ENCODE results near the gene ASB10. TPM values are rescaled to one million over a fixed set of nuclear protein-coding genes. Genes with fewer than 3 reads are reported as not detected.
A peak's percentile ranks its signal among the peaks of the same experiment; 100 is the strongest.

The ASB10 gene
- total and polyA plus RNA-seq, 7 donors: 3.8 to 29.6 (median 22.5) TPM

DNA sequence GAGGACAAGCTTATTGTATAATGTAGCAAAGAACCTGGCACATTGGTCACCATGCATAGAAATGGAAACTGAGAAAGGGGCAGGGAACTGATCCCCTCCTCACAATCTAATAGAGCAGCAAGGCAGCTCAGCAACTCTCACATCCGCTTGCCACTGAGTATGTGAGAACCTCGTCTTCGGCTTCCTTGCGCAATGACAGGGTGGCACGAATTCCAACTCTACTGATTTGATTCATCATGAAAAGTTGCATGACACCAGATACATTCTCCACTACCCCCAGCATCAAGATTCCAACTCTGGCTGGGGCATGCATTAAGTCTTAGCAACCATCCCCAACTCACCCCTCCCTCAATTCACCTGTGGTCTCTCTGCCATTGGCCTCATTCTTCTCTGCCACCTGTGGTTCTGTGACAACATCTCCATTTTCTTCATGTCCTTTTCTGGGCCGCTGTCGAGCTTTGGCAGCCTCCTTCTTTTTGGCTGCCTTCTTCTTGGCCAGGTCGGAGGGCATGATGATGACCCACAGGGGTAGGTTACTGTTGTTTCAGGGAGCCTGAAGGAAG, 39.0 kb upstream of the ASB10 start:
- intact Hi-C loops (cut with DNase I): loop anchor here (2.0 to 5.0 kb wide), 2 partner anchors 34 to 35 kb away; no protein-coding TSS in a partner anchor
- TF ChIP-seq CTCF (IDR thresholded peaks at IDR 0.05): no peak
- H3K9me3 ChIP-seq: no peaks in the 10 kb centered on the region
- no peaks in the 10 kb centered on the region for H3K27me3 ChIP-seq (ENCODE audit: insufficient read depth in 3 of 3, low read length in 2 of 3)
- H3K27ac ChIP-seq: peak overlapping the region; percentile 80
- ATAC-seq (peak in 1 of 4 donors; percentile 11), DNase-seq (no peak)
- peak overlapping the region; percentile 76 for H3K4me3 ChIP-seq
- peaks cover 18% of the 10 kb centered on the region for H3K4me1 ChIP-seq
- WGBS, 3 donors: 49 to 54% (median 52%) methylated on average over 8 of the region's 8 CpGs
- H3K36me3 ChIP-seq (ENCODE audit: insufficient read depth in 1 of 2, low read depth in 1 of 2): peaks cover 6 to 46% of the 10 kb centered on the region in 2 donors

GRCh38 chr7:151223728-151224127, 36.7 kb upstream of the ASB10 start:
- Histone ChIP-seq H3K4me3 (no peak overlapping the region), H3K9me3 (no peaks in the 10 kb centered on the region), H3K27me3 (ENCODE audit: insufficient read depth in 3 of 3, low read length in 2 of 3) (no peaks in the 10 kb centered on the region), H3K27ac (no peak overlapping the region), H3K4me1 (peaks cover 18% of the 10 kb centered on the region), H3K36me3 (ENCODE audit: insufficient read depth in 1 of 2, low read depth in 1 of 2) (peaks cover 7 to 69% of the 10 kb centered on the region in 2 donors)
- ATAC-seq: no peak
- no peak for TF ChIP-seq CTCF (IDR thresholded peaks at IDR 0.05)
- DNase-seq: no peak
- WGBS, 3 donors: 90 to 92% (median 90%) methylated on average over 14 of the region's 14 CpGs
- intact Hi-C loops (cut with DNase I): no loop called here

DNA sequence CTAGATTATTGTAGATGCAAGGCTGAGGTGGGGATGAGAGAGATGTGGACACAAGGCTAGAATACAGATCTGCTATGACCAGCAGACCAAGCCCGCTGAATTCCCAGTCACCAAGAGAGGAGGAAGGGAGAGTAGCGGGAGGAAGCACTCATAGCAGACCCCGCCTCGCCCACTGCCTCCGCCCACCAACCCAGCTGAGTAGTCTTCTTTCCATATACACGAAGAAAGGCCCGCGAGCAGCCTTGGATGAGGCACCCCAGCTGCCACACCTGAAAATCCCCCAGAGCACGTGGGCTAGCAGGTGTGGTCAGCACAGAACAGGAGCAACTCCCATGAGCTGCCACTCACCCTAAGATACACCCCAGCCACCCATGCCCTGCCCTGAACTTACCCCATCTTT, 31.1 kb upstream of the ASB10 start:
- TF ChIP-seq CTCF (IDR thresholded peaks at IDR 0.05): no peak

DNA sequence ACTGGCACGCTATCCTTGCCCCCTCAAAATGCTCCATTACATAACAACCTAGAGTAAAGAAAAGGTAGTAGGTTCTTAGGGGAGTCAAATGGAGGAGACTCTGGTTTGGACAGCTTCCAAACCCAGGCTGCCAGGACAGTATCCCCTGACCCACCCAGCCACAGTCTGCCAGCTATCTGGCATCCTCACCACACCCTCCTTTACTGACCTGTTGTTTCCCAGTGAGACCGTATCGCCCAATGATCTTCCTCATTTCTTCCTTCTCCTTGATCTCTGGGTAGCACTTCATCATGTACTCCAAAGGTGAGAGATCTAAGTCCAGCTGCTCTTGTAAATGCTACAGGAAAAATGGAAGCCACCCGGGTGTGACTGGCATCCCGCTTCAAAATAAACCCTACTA, 28.3 kb upstream of the ASB10 start:
- intact Hi-C loops (cut with DNase I): no loop called here
- peaks cover 11 to 94% of the 10 kb centered on the region in 2 donors for H3K36me3 ChIP-seq (ENCODE audit: insufficient read depth in 1 of 2, low read depth in 1 of 2)
- 94 to 99% (median 95%) methylated on average over 5 of the region's 5 CpGs for WGBS, 3 donors
- H3K27ac ChIP-seq: no peak overlapping the region
- H3K9me3 ChIP-seq: no peaks in the 10 kb centered on the region
- H3K4me3 ChIP-seq: no peak overlapping the region
- no peaks in the 10 kb centered on the region for H3K27me3 ChIP-seq (ENCODE audit: insufficient read depth in 3 of 3, low read length in 2 of 3)
- TF ChIP-seq CTCF (IDR thresholded peaks at IDR 0.05): no peak
- no peaks in the 10 kb centered on the region for H3K4me1 ChIP-seq
- no peak for DNase-seq
- no peak for ATAC-seq

More for the DNA sequence above, 31.1 kb upstream of the ASB10 start:
- no peak overlapping the region for H3K4me3 ChIP-seq
- DNase-seq (no peak), ATAC-seq (no peak)
- H3K36me3 ChIP-seq (ENCODE audit: insufficient read depth in 1 of 2, low read depth in 1 of 2): peaks cover 7 to 100% of the 10 kb centered on the region in 2 donors
- WGBS, 3 donors: 92 to 96% (median 96%) methylated on average over 9 of the region's 9 CpGs
- no peaks in the 10 kb centered on the region for H3K4me1 ChIP-seq
- H3K27me3 ChIP-seq (ENCODE audit: insufficient read depth in 3 of 3, low read length in 2 of 3): no peaks in the 10 kb centered on the region
- H3K27ac ChIP-seq: no peak overlapping the region
- intact Hi-C loops (cut with DNase I): no loop called here
- H3K9me3 ChIP-seq: no peaks in the 10 kb centered on the region

DNA sequence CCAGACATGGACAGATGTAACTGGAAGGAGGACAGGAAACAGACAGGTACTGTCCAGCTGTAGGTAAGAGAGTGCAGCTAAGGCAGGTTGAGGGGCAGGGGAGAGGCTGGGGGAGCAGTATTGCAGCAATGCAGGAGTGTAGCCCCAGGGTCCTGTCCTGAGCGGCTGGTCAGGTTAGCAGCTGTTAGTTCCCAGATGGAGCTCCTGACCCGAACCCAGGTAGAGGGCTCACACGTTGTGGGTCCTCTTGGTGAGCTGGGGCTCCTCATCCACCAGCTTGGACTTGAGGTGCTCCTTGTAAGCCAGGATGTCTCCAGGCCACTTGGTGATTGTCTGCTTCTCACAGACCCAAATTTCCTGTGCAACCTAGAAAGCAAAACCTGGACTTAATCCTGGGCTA, 26.8 kb upstream of the ASB10 start:
- no peak for DNase-seq
- H3K4me3 ChIP-seq: no peak overlapping the region
- no peaks in the 10 kb centered on the region for H3K27me3 ChIP-seq (ENCODE audit: insufficient read depth in 3 of 3, low read length in 2 of 3)
- WGBS, 3 donors: 72 to 84% (median 78%) methylated on average over 3 of the region's 3 CpGs
- intact Hi-C loops (cut with DNase I): no loop called here
- H3K9me3 ChIP-seq: no peaks in the 10 kb centered on the region
- no peak for ATAC-seq
- H3K36me3 ChIP-seq (ENCODE audit: insufficient read depth in 1 of 2, low read depth in 1 of 2): peaks cover 11 to 78% of the 10 kb centered on the region in 2 donors
- TF ChIP-seq CTCF (IDR thresholded peaks at IDR 0.05): no peak
- no peak overlapping the region for H3K27ac ChIP-seq
- H3K4me1 ChIP-seq: no peaks in the 10 kb centered on the region
